H9 (cell line): Measurements from ENCODE around the gene NARS2. TPM values are rescaled to one million over a fixed set of nuclear protein-coding genes. Genes with fewer than 3 reads are reported as not detected.

Experiments
- DNase-seq: peaks from one replicate; pipeline ENCODE4 v3.0.0-alpha.2; 2017
- H2AFZ ChIP-seq: one replicate; pipeline ENCODE4 v1.6.1; 2013; ENCODE audit warnings: mild to moderate bottlenecking, low read length, control low read depth, moderate library complexity
- H2AK5ac ChIP-seq: 2 replicates; pipeline ENCODE4 v1.6.1; 2013; ENCODE audit warnings: low read length, control low read depth, mixed read lengths; ENCODE audit not compliant: insufficient read length
- H2BK120ac ChIP-seq: one replicate; pipeline ENCODE4 v1.6.1; 2013; ENCODE audit warnings: low read depth, mild to moderate bottlenecking, low read length, control low read depth, inconsistent platforms; ENCODE audit not compliant: poor library complexity, severe bottlenecking
- H2BK12ac ChIP-seq: 2 replicates; pipeline ENCODE4 v1.6.1; 2013; ENCODE audit warnings: low read length, control low read depth, mixed read lengths, low read depth; ENCODE audit not compliant: insufficient read length
- H2BK15ac ChIP-seq: 2 replicates; pipeline ENCODE4 v1.6.1; 2013; ENCODE audit warnings: low read depth, low read length, control low read depth
- H2BK20ac ChIP-seq: one replicate; pipeline ENCODE4 v1.6.1; 2013; ENCODE audit warnings: low read depth, mild to moderate bottlenecking, low read length, control low read depth, inconsistent platforms; ENCODE audit not compliant: poor library complexity, severe bottlenecking
- H2BK5ac ChIP-seq: 2 replicates; pipeline ENCODE4 v1.6.1; 2013; ENCODE audit warnings: low read length, control low read depth, mixed read lengths; ENCODE audit not compliant: insufficient read length
- H3K14ac ChIP-seq: 2 replicates; pipeline ENCODE4 v1.6.1; 2013; ENCODE audit warnings: low read length, control low read depth; ENCODE audit not compliant: insufficient read depth
- H3K18ac ChIP-seq: 2 replicates; pipeline ENCODE4 v1.6.1; 2013; ENCODE audit warnings: low read depth, mild to moderate bottlenecking, mixed read lengths, low read length, control low read depth; ENCODE audit not compliant: insufficient read length
- H3K23ac ChIP-seq: 2 replicates; pipeline ENCODE4 v1.6.1; 2013; ENCODE audit warnings: low read length, control low read depth, mixed read lengths, low read depth; ENCODE audit not compliant: insufficient read length
- H3K23me2 ChIP-seq: 2 replicates; pipeline ENCODE4 v1.6.1; 2013; ENCODE audit warnings: low read depth, mild to moderate bottlenecking, mixed read lengths, low read length, control low read depth; ENCODE audit not compliant: insufficient read length, poor library complexity, severe bottlenecking
- H3K27ac ChIP-seq: 2 replicates; pipeline ENCODE4 v1.5.1; 2013; ENCODE audit warnings: low read length, control low read depth, mixed read lengths, low read depth; ENCODE audit not compliant: insufficient read length
- H3K27me3 ChIP-seq: 2 replicates; pipeline ENCODE4 v1.6.1; 2013; ENCODE audit warnings: low read length, control low read depth, inconsistent platforms; ENCODE audit not compliant: insufficient read depth
- H3K4ac ChIP-seq: 2 replicates; pipeline ENCODE4 v1.6.1; 2013; ENCODE audit warnings: low read depth, mild to moderate bottlenecking, control low read depth, inconsistent platforms, low read length, moderate library complexity
- H3K4me1 ChIP-seq: 2 replicates; pipeline ENCODE4 v1.6.1; 2013; ENCODE audit warnings: low read length, control low read depth, inconsistent platforms; ENCODE audit not compliant: insufficient read depth
- H3K4me2 ChIP-seq: 2 replicates; pipeline ENCODE4 v1.6.1; 2013; ENCODE audit warnings: low read length, control low read depth, mixed read lengths; ENCODE audit not compliant: insufficient read length, insufficient read depth
- H3K56ac ChIP-seq: 2 replicates; pipeline ENCODE4 v1.6.1; 2013; ENCODE audit warnings: low read depth, mild to moderate bottlenecking, mixed read lengths, low read length, control low read depth; ENCODE audit not compliant: insufficient read length
- H3K79me1 ChIP-seq: 2 replicates; pipeline ENCODE4 v1.6.1; 2013; ENCODE audit warnings: low read depth, mild to moderate bottlenecking, moderate library complexity, low read length, control low read depth, inconsistent platforms; ENCODE audit not compliant: insufficient read depth, poor library complexity, severe bottlenecking
- H3K79me2 ChIP-seq: 2 replicates; pipeline ENCODE4 v1.6.1; 2013; ENCODE audit warnings: low read length, control low read depth, inconsistent platforms; ENCODE audit not compliant: insufficient read depth
- H3K9ac ChIP-seq: 2 replicates; pipeline ENCODE4 v1.6.1; 2013; ENCODE audit warnings: low read length, control low read depth, mixed read lengths; ENCODE audit not compliant: insufficient read length; ENCODE audit errors: extremely low read depth
- H3K9me3 ChIP-seq: one replicate; pipeline ENCODE4 v1.6.1; 2013; ENCODE audit warnings: low read depth, low read length, inconsistent platforms; ENCODE audit not compliant: control insufficient read depth
- H3T11ph ChIP-seq: one replicate; pipeline ENCODE4 v1.6.1; 2013; ENCODE audit warnings: mild to moderate bottlenecking, low read length, control low read depth, inconsistent platforms
- H4K20me1 ChIP-seq: one replicate; pipeline ENCODE4 v1.6.1; 2013; ENCODE audit not compliant: control insufficient read depth, insufficient read length, insufficient read depth
- H4K5ac ChIP-seq: 2 replicates; pipeline ENCODE4 v1.6.1; 2013; ENCODE audit warnings: low read depth, mild to moderate bottlenecking, mixed read lengths, low read length, control low read depth; ENCODE audit not compliant: insufficient read length
- H4K8ac ChIP-seq: replicated peaks from 2 replicates; pipeline ENCODE4 v1.6.1; 2013; ENCODE audit warnings: low read length, control low read depth, mixed read lengths, low read depth; ENCODE audit not compliant: insufficient read length
- H4K91ac ChIP-seq: 2 replicates; pipeline ENCODE4 v1.6.1; 2013; ENCODE audit warnings: low read depth, mild to moderate bottlenecking, moderate library complexity, mixed read lengths, low read length, control low read depth; ENCODE audit not compliant: insufficient read length
- H3K27ac Mint-ChIP-seq, 3 experiments: 2 replicates in 2 of 3; 3 replicates in 1 of 3; pipeline ENCODE4 v1.8.0; 2020 to 2021; ENCODE audit warnings: mixed read lengths in 3 of 3, mild to moderate bottlenecking in 1 of 3, moderate library complexity in 1 of 3
- H3K27me3 Mint-ChIP-seq: 2 replicates; pipeline ENCODE4 v1.8.0; 2021; ENCODE audit warnings: low read depth, mild to moderate bottlenecking, moderate library complexity, mixed read lengths
- H3K36me3 Mint-ChIP-seq, 3 experiments: 2 replicates in 2 of 3; 3 replicates in 1 of 3; pipeline ENCODE4 v1.8.0; 2020 to 2021; ENCODE audit warnings: low read depth in 3 of 3, mixed read lengths in 3 of 3; ENCODE audit not compliant: insufficient read depth in 1 of 3
- H3K4me1 Mint-ChIP-seq, 2 experiments: 2 replicates each; pipeline ENCODE4 v1.8.0; 2020; ENCODE audit warnings: mixed read lengths in 2 of 2
- H3K4me3 Mint-ChIP-seq, 2 experiments: 2 replicates in 1 of 2; 3 replicates in 1 of 2; pipeline ENCODE4 v1.8.0; 2020 to 2021; ENCODE audit warnings: mild to moderate bottlenecking in 2 of 2, mixed read lengths in 2 of 2, moderate library complexity in 1 of 2
- H3K9me3 Mint-ChIP-seq, 2 experiments: 2 replicates in 1 of 2; 3 replicates in 1 of 2; pipeline ENCODE4 v1.8.0; 2020; ENCODE audit warnings: mild to moderate bottlenecking in 2 of 2, mixed read lengths in 2 of 2, moderate library complexity in 1 of 2
- CTCF ChIP-seq: fragments of 200-600 bp; sonication (generic); conservative IDR thresholded peaks from 3 replicates; pipeline ENCODE4 v1.8.0; 2021; ENCODE audit warnings: antibody characterized with exemption, mild to moderate bottlenecking
- WGBS: extraction: QIAGEN DNeasy Blood & Tissue Kit; methylation state at CpG from one replicate; pipeline ENCODE4 v1.1.7; 2013; ENCODE audit warnings: missing lambda C conversion rate, low lambda C conversion rate, mixed read lengths; ENCODE audit not compliant: insufficient read length; ENCODE audit errors: extremely low coverage; 5-methylcytosine and 5-hydroxymethylcytosine counted together
- total RNA-seq: library from RNA; stranded (reverse); gene quantifications from 2 replicates; pipeline ENCODE4 v1.2.1, GENCODE V29; 2021

Gene NARS2
- total RNA-seq, 1 experiment from 2014 or later: 29.7 TPM

GRCh38 chr11:78444726-78445125 lies 129.9 kb downstream of the NARS2 start:
- H3K23ac ChIP-seq: no peak overlapping the region
- no peaks in the 10 kb centered on the region for H3K79me1 ChIP-seq
- no peak overlapping the region for H2BK12ac ChIP-seq
- Mint-ChIP-seq H3K4me1 (no peaks in the 10 kb centered on the region), H3K36me3 (peaks cover 5 to 21% (median 21%) of the 10 kb centered on the region in 3 experiments), H3K9me3 (no peaks in the 10 kb centered on the region), H3K4me3 (no peak overlapping the region), H3K27ac (no peak overlapping the region), H3K27me3 (no peaks in the 10 kb centered on the region)
- H3K9ac ChIP-seq: no peak overlapping the region
- H3K4ac ChIP-seq: no peak overlapping the region
- no peak overlapping the region for H2AFZ ChIP-seq
- no peaks in the 10 kb centered on the region for H4K20me1 ChIP-seq
- no peak overlapping the region for H2BK5ac ChIP-seq
- H3K9me3 ChIP-seq: no peaks in the 10 kb centered on the region
- H2BK120ac ChIP-seq: no peak overlapping the region
- H3K27me3 ChIP-seq: no peaks in the 10 kb centered on the region
- no peak overlapping the region for H4K8ac ChIP-seq
- H2BK15ac ChIP-seq: no peak overlapping the region
- no peak for TF ChIP-seq CTCF
- no CpG with 5 or more reads among the region's 1 CpG for WGBS
- DNase-seq: no peak
- H3K14ac ChIP-seq: no peak overlapping the region
- no peak overlapping the region for H4K5ac ChIP-seq
- no peak overlapping the region for H2AK5ac ChIP-seq
- H3K18ac ChIP-seq: no peak overlapping the region
- H3K4me1 ChIP-seq: no peaks in the 10 kb centered on the region
- H3K27ac ChIP-seq: no peak overlapping the region
- H3K79me2 ChIP-seq: no peaks in the 10 kb centered on the region
- no peak overlapping the region for H3K56ac ChIP-seq
- H2BK20ac ChIP-seq: no peak overlapping the region
- H4K91ac ChIP-seq: no peak overlapping the region
- H3K23me2 ChIP-seq: no peaks in the 10 kb centered on the region
- no peak overlapping the region for H3K4me2 ChIP-seq
- no peak overlapping the region for H3T11ph ChIP-seq
